GM21515 (cell line): ENCODE measurements around the gene CROCC2.

ENCODE experiments used
- ATAC-seq: cut with Tn5 transposase; IDR thresholded peaks from one replicate; pipeline ENCODE4 v1.9.1; 2021; ENCODE audit not compliant: unreplicated experiment

CROCC2 gene

GRCh38 chr2:241031436-241032165 is 125.5 kb downstream of the CROCC2 start:
- ATAC-seq, result no peak

- no peak for ATAC-seq
These were observed 127.3 kb downstream of the CROCC2 start for GRCh38 chr2:241033336-241033987.

GRCh38 chr2:241033994-241034393 is 127.9 kb downstream of the CROCC2 start:
- no peak for ATAC-seq

GRCh38 chr2:241034490-241035141 is 128.5 kb downstream of the CROCC2 start:
- ATAC-seq, result no peak

GRCh38 chr2:241035142-241035817 is 129.1 kb downstream of the CROCC2 start:
- ATAC-seq, result no peak

- ATAC-seq, result peak; percentile 11
These were observed 129.8 kb downstream of the CROCC2 start for GRCh38 chr2:241035818-241036396.

GRCh38 chr2:241036397-241036963 is 130.3 kb downstream of the CROCC2 start:
- ATAC-seq, result peak; percentile 74

- peak; percentile 36 for ATAC-seq
These were observed 130.9 kb downstream of the CROCC2 start for GRCh38 chr2:241036964-241037421.

- no peak for ATAC-seq
These were observed 131.4 kb downstream of the CROCC2 start for GRCh38 chr2:241037498-241037897.

GRCh38 chr2:241038374-241039180 is 132.4 kb downstream of the CROCC2 start:
- ATAC-seq, result no peak

GRCh38 chr2:241039416-241039815 is 133.3 kb downstream of the CROCC2 start:
- no peak for ATAC-seq

- ATAC-seq, result no peak
These were observed 134.1 kb downstream of the CROCC2 start for GRCh38 chr2:241040081-241040803.

- ATAC-seq, result no peak
These were observed 135.5 kb downstream of the CROCC2 start for GRCh38 chr2:241041589-241042158.
